Measurements from ENCODE around the gene PDK2. TPM values are rescaled to one million over a fixed set of nuclear protein-coding genes. Genes with fewer than 3 reads are reported as not detected.
A peak's percentile ranks its signal among the peaks of the same experiment; 100 is the strongest.

PDK2 gene
- total RNA-seq, 1 donor = 10.1 TPM

DNA sequence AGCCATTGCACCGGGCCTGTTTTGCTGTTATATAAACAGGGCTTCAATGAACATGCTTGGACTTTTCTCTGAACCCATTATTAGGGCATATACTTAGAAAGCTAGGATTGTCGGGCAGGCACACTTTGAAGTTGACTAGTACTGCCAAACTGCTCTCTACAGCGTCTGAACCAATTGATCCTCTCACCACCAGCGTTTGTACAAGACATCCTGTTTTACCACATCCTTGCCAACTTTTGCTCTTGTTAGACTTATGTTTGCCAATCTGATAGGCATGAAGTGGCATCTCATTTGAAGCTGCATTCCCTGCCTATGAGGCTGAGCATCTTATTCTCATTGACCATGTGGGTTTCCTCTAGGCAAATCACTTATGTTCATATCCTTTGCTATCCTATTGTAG is 62.7 kb downstream of the PDK2 start:
- Histone ChIP-seq H3K4me3 (ENCODE audit: low read length) (no peak overlapping the region), H3K27me3 (ENCODE audit: insufficient read depth, low read length) (no peaks in the 10 kb centered on the region), H3K4me1 (ENCODE audit: insufficient read depth, low read length) (peaks cover 55% of the 10 kb centered on the region), H3K9me3 (ENCODE audit: low read depth, low read length) (no peaks in the 10 kb centered on the region)

DNA sequence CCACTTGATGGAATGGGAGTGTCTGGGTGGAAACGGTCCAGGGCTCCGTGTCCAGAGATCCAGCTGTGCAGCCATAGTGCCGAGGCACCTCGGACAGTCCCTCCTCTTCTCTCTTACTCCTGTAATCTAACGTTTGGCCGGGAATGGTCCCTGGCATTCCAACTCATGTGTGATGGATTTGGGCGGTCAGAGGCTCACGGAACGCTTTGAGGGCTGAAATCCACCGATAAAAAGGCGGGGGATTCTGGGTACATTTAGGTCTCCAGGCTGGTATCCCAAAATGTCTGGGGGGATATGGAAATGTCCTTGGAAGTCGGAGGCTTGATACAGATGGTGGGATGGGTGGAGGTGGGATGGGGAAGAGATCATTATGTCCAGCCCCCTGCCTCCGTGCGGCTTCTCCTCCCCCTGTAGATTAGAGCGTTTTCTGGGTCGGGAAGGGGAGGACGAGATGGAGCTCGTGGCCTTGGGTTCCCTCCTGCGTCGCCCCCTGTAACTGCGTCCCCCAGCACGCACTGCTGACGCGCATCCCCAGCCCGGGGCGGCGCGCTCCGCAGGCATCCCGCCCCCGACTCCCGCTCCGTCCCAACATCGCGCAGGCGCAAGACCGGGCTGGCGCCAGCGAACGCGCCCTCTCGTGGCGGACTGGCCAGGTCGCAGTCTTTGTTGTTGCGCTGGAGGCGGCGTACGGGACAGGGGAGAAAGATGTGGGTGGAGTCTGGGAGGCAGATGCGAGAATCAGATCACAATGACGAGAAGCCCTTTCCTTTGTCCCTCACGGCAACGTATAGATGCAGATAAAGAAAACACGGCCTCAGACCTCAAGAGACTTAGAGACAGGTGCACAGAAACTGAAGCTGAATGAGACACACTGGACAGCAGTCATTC is 66.1 kb downstream of the PDK2 start:
- Histone ChIP-seq H3K27me3 (ENCODE audit: insufficient read depth, low read length) (no peaks in the 10 kb centered on the region), H3K4me3 (ENCODE audit: low read length) (peak overlapping the region; percentile 37), H3K4me1 (ENCODE audit: insufficient read depth, low read length) (peaks cover 34% of the 10 kb centered on the region), H3K9me3 (ENCODE audit: low read depth, low read length) (no peaks in the 10 kb centered on the region)

Other genes with a start within 250 kb of the PDK2 start
- gene TAC4, start 247.3 kb upstream of the PDK2 start, total RNA-seq = not detected
- 0.10 TPM for gene DLX4, start 126.2 kb upstream of the PDK2 start, total RNA-seq
- not detected for gene DLX3, start 100.1 kb upstream of the PDK2 start, total RNA-seq
- 1.7 TPM for gene ITGA3, start 39.2 kb upstream of the PDK2 start, total RNA-seq
- 0.63 TPM for gene SAMD14, start 34.8 kb downstream of the PDK2 start, total RNA-seq
- 53.0 TPM for gene PPP1R9B, start 55.3 kb downstream of the PDK2 start, total RNA-seq
- gene SGCA, start 70.7 kb downstream of the PDK2 start, total RNA-seq = not detected
- gene COL1A1, start 106.3 kb downstream of the PDK2 start, total RNA-seq = 2.9 TPM
- gene TMEM92, start 179.1 kb downstream of the PDK2 start, total RNA-seq = not detected

All from mononuclear cell (primary cell).